C4-2B (cell line): ENCODE data around the gene CYP4A11.
"Not testable (repeated sequence)": the region's sequence is repeated elsewhere in the genome, so short reads cannot be mapped to it uniquely, and the experiment has no call there.

Experiments
- ZFX ChIP-seq: fragments of 450-650 bp; IDR thresholded peaks from 2 replicates; pipeline ENCODE4 v1.6.1; 2017
- TF ChIP-seq, protein P1 (sequence below): fragments of 450-650 bp; conservative IDR thresholded peaks from 2 replicates; pipeline ENCODE4 v1.5.1; 2017; ENCODE audit warnings: mild to moderate bottlenecking

DNA sequence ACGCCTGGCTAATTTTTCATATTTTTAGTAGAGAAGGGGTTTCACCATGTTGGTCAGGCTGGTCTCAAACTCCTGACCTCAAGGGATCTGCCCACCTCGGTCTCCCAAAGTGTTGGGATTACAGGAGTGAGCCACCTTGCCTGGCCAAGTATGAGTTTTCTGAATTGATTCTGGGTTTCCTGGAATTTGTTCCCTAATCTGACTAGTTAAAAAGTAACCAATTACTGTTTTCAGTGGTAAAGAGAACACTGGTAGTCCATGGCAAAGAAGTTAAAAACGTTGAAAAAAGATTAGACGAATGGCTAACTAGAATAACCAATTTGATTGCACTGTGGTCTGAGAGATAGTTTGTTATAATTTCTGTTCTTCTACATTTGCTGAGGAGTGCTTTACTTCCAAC lies 21.0 kb upstream of the CYP4A11 start:
- TF ChIP-seq, protein P1, sequence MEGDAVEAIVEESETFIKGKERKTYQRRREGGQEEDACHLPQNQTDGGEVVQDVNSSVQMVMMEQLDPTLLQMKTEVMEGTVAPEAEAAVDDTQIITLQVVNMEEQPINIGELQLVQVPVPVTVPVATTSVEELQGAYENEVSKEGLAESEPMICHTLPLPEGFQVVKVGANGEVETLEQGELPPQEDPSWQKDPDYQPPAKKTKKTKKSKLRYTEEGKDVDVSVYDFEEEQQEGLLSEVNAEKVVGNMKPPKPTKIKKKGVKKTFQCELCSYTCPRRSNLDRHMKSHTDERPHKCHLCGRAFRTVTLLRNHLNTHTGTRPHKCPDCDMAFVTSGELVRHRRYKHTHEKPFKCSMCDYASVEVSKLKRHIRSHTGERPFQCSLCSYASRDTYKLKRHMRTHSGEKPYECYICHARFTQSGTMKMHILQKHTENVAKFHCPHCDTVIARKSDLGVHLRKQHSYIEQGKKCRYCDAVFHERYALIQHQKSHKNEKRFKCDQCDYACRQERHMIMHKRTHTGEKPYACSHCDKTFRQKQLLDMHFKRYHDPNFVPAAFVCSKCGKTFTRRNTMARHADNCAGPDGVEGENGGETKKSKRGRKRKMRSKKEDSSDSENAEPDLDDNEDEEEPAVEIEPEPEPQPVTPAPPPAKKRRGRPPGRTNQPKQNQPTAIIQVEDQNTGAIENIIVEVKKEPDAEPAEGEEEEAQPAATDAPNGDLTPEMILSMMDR, result not testable (repeated sequence)
- not testable (repeated sequence) for TF ChIP-seq ZFX
